ENCODE results near the gene USP28.
"Not testable (repeated sequence)": the region's sequence is repeated elsewhere in the genome, so short reads cannot be mapped to it uniquely, and the experiment has no call there.

The USP28 gene, protein sequence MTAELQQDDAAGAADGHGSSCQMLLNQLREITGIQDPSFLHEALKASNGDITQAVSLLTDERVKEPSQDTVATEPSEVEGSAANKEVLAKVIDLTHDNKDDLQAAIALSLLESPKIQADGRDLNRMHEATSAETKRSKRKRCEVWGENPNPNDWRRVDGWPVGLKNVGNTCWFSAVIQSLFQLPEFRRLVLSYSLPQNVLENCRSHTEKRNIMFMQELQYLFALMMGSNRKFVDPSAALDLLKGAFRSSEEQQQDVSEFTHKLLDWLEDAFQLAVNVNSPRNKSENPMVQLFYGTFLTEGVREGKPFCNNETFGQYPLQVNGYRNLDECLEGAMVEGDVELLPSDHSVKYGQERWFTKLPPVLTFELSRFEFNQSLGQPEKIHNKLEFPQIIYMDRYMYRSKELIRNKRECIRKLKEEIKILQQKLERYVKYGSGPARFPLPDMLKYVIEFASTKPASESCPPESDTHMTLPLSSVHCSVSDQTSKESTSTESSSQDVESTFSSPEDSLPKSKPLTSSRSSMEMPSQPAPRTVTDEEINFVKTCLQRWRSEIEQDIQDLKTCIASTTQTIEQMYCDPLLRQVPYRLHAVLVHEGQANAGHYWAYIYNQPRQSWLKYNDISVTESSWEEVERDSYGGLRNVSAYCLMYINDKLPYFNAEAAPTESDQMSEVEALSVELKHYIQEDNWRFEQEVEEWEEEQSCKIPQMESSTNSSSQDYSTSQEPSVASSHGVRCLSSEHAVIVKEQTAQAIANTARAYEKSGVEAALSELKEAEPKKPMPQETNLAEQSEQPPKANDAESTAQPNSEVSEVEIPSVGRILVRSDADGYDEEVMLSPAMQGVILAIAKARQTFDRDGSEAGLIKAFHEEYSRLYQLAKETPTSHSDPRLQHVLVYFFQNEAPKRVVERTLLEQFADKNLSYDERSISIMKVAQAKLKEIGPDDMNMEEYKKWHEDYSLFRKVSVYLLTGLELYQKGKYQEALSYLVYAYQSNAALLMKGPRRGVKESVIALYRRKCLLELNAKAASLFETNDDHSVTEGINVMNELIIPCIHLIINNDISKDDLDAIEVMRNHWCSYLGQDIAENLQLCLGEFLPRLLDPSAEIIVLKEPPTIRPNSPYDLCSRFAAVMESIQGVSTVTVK

DNA sequence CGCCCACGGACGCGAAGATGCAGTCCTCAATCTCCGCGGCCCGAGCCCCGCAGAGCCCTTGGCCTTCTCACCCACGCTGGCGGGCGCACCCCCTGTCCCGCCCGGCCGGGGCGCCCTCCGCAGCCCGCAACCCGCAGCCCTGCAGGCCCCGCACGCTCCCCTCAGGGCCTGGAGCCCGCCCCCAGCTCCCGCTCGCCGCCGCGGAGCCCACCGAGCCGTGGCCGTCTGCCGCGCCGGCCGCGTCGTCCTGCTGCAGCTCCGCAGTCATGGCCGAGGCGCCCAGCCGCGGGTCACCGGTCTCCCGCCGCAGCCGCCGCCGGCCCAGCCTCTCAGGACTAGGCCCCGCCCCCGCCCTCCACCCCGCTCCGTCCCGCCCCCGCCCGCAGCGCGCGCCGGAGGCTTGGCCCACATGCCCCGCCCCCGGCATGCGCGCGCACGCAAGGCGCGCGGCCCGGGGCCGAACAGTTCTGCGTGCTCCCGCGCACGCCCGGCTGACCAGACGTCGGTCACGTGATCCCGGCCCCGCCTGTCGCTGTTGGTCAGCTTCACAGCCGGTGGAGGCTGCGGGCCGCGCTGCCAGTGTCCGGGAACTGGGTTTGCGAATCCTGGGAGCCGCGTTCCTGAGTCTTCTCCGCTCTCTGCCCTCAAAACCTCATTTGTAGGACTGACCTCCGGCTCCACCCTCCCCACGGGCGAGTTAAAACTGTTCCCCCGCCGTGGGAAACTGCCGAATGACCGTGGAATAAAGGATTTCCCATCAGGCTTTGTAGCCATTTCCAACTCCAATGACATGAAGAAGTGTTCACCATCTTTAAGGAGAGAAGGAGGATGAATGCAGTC lies at the start of gene USP28:
Gene USP28 (minus strand): TSS at position 339 of the 840 bp plus-strand sequence. CDS start 71 bp downstream, at position 268.
- H3K36me3 Mint-ChIP-seq (ENCODE audit: low read depth), result no peaks in the 10 kb centered on the region
- TF ChIP-seq, protein P1, sequence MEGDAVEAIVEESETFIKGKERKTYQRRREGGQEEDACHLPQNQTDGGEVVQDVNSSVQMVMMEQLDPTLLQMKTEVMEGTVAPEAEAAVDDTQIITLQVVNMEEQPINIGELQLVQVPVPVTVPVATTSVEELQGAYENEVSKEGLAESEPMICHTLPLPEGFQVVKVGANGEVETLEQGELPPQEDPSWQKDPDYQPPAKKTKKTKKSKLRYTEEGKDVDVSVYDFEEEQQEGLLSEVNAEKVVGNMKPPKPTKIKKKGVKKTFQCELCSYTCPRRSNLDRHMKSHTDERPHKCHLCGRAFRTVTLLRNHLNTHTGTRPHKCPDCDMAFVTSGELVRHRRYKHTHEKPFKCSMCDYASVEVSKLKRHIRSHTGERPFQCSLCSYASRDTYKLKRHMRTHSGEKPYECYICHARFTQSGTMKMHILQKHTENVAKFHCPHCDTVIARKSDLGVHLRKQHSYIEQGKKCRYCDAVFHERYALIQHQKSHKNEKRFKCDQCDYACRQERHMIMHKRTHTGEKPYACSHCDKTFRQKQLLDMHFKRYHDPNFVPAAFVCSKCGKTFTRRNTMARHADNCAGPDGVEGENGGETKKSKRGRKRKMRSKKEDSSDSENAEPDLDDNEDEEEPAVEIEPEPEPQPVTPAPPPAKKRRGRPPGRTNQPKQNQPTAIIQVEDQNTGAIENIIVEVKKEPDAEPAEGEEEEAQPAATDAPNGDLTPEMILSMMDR (IDR thresholded peaks at IDR 0.05; ENCODE audit: unreplicated experiment in 3 of 3), result no peak
- H3K27ac Mint-ChIP-seq, result peak within 1 kb of the TSS; percentile 97 to 99 (median 97)
- H3K9me3 Mint-ChIP-seq, result no peaks in the 10 kb centered on the region
- no peaks in the 10 kb centered on the region for H3K27me3 Mint-ChIP-seq (ENCODE audit: low read depth)
- H3K4me3 Mint-ChIP-seq, result peak within 1 kb of the TSS; percentile 94 to 99 (median 95)
- H3K4me1 Mint-ChIP-seq, result peaks cover 50% of the 10 kb centered on the region

GRCh38 chr11:113923572-113923971 lies 48.2 kb upstream of the USP28 start:
- Mint-ChIP-seq H3K9me3 (no peaks in the 10 kb centered on the region), H3K4me3 (no peak overlapping the region), H3K36me3 (ENCODE audit: low read depth) (no peaks in the 10 kb centered on the region), H3K27me3 (ENCODE audit: low read depth) (peaks cover 3% of the 10 kb centered on the region), H3K4me1 (no peaks in the 10 kb centered on the region), H3K27ac (no peak overlapping the region)
- TF ChIP-seq, protein P1 (IDR thresholded peaks at IDR 0.05; ENCODE audit: unreplicated experiment in 3 of 3), result no peak

DNA sequence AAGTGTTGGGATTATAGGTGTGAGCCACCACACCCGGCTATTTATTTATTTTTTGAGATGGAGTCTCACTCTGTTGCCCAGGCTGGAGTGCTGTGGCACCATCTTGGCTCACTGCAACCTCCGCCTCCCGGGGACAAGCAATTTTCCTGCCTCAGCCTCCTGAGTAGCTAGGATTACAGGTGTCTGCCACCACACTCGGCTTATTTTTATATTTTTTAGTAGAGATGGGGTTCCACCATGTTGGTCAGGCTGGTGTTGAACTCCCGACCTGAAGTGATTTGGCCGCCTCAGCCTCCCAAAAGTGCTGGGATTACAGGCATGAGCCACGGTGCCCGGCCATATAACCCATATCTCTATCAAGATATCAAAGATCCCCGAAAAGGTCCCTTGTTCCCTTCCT lies 36.1 kb upstream of the USP28 start:
- H3K27ac Mint-ChIP-seq; H3K4me3 Mint-ChIP-seq; H3K4me1 Mint-ChIP-seq; H3K9me3 Mint-ChIP-seq; H3K36me3 Mint-ChIP-seq (ENCODE audit: low read depth): not testable (repeated sequence)
- peaks cover 17% of the 10 kb centered on the region for H3K27me3 Mint-ChIP-seq (ENCODE audit: low read depth)

GRCh38 chr11:113908098-113908497 lies 32.7 kb upstream of the USP28 start:
- Mint-ChIP-seq H3K27ac (no peak overlapping the region), H3K27me3 (ENCODE audit: low read depth) (peaks cover 17% of the 10 kb centered on the region), H3K9me3 (no peaks in the 10 kb centered on the region), H3K4me1 (no peaks in the 10 kb centered on the region), H3K4me3 (no peak overlapping the region), H3K36me3 (ENCODE audit: low read depth) (no peaks in the 10 kb centered on the region)
- TF ChIP-seq, protein P1 (IDR thresholded peaks at IDR 0.05; ENCODE audit: unreplicated experiment in 3 of 3), result no peak

DNA sequence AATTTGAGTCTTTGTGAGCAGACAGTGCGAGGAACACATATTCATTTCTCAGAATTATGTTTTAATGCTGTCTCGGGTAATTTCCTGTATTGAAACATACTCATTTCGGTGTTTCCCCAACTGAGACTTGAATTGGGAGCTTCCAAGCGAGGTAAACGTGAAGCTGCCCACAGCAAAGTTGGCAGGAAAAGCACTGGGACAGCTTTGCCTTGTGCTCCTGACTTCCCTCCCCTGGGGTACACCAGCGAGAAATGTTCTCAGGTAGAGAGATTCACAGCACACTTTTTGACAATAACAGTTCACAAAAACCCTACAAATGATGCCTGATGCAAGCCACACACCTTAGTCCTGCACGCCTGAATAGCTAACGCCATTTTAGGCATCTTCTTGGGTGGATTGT lies 32.3 kb upstream of the USP28 start:
- no peak overlapping the region for H3K4me3 Mint-ChIP-seq
- no peak overlapping the region for H3K27ac Mint-ChIP-seq
- no peaks in the 10 kb centered on the region for H3K36me3 Mint-ChIP-seq (ENCODE audit: low read depth)
- peaks cover 17% of the 10 kb centered on the region for H3K27me3 Mint-ChIP-seq (ENCODE audit: low read depth)
- H3K4me1 Mint-ChIP-seq, result no peaks in the 10 kb centered on the region
- H3K9me3 Mint-ChIP-seq, result no peaks in the 10 kb centered on the region
- TF ChIP-seq, protein P1 (IDR thresholded peaks at IDR 0.05; ENCODE audit: unreplicated experiment in 3 of 3), result no peak
